ENCODE results near the gene KCP. TPM values are rescaled to one million over a fixed set of nuclear protein-coding genes. Genes with fewer than 3 reads are reported as not detected.
A peak's percentile ranks its signal among the peaks of the same experiment; 100 is the strongest.

KCP gene
- total and polyA plus RNA-seq, 10 of the 15 experiments (the other 5 are each of a cell fraction or from before 2014, with no cell fraction given), result 0.05 to 7.8 (median 2.5) TPM

- Histone ChIP-seq H3K4me3 (peak overlapping the region; percentile 58), H3K9me3 (replicated peaks; ENCODE audit: control insufficient read depth, insufficient read depth, low read length) (no peaks in the 10 kb centered on the region), H3K4me2 (ENCODE audit: control insufficient read depth, insufficient read depth) (peak overlapping the region; percentile 96), H3K27ac (ENCODE audit: control insufficient read depth, insufficient read depth) (peak overlapping the region; percentile 96), H3K27me3 (replicated peaks in 1 of 2; ENCODE audit: control insufficient read depth in 2 of 2, insufficient read depth in 2 of 2, low read length in 1 of 2) (no peaks in the 10 kb centered on the region), H2AFZ (ENCODE audit: control insufficient read depth, low read depth, low read length) (no peak overlapping the region; the same call in 1 of the 2 replicates), H3K9ac (ENCODE audit: control insufficient read depth, insufficient read depth, low read length) (peak overlapping the region; percentile 97), H3K79me2 (ENCODE audit: control insufficient read depth, insufficient read depth, low read length) (peaks cover 66% of the 10 kb centered on the region), H3K4me1 (ENCODE audit: control insufficient read depth, insufficient read depth, low read length) (peaks cover 54% of the 10 kb centered on the region), H3K36me3 (ENCODE audit: control insufficient read depth in 2 of 2, insufficient read depth in 2 of 2, low read length in 1 of 2) (no peaks in the 10 kb centered on the region), H4K20me1 (ENCODE audit: control insufficient read depth, insufficient read depth) (no peaks in the 10 kb centered on the region)
- no peak for FAIRE-seq
- no peak for DNase-seq (ENCODE audit: low read depth, low spot score)
- in situ Hi-C loops (cut with MboI), result no loop called here
- no peak for ATAC-seq
- ChIA-PET RAD21 (ENCODE audit: unreplicated experiment) (interaction anchor here (0.6 to 3.6 kb wide), 6 partner anchors 20 to 229 kb away, joined by 3 to 25 read pairs (median 6); partner anchors contain the start of gene KCP), CTCF (interaction anchor here (1.0 kb wide), 1 partner anchor 73 kb away, joined by 4 read pairs; the partner anchor contains the start of gene ATP6V1F), SMC1A (ENCODE audit: uncharacterized antibody, unreplicated experiment) (interaction anchor here (1.3 to 3.1 kb wide), 5 partner anchors 15 to 156 kb away, joined by 3 to 12 read pairs (median 4); no protein-coding TSS in a partner anchor), POLR2A (interaction anchor here (0.9 to 2.3 kb wide), 5 partner anchors 18 to 231 kb away, joined by 3 to 9 read pairs (median 3); no protein-coding TSS in a partner anchor)
- intact Hi-C loops (cut with micrococcal nuclease; ENCODE audit: unreplicated experiment), result loop anchor here (2.0 to 10.0 kb wide), 3 partner anchors 119 to 679 kb away; partner anchors contain the start of genes NRF1, TNPO3 and TSPAN33
- BruUV-seq (replicated peaks), result TSS peak; percentile 60
- 68% methylated on average over 6 of the region's 6 CpGs for WGBS (ENCODE audit: insufficient coverage, insufficient replicate concordance, low lambda C conversion rate, missing lambda C conversion rate)
- TF ChIP-seq POLR2AphosphoS5 (IDR thresholded peaks at IDR 0.05; ENCODE audit: low read length) (peak; percentile 18; the same call in 1 of the 2 replicates), IKZF2 (IDR thresholded peaks at IDR 0.05) (0 out of 4 replicates have a peak, but pooled peaks of 1 of the 2 experiments have one; percentile 0), TARDBP (IDR thresholded peaks at IDR 0.05; ENCODE audit: borderline replicate concordance) (no peak)
Observed at GRCh38 chr7:128935342-128935730, 24.8 kb upstream of the KCP start.

Measured in GM12878 (cell line).